WTC11 (cell line): ENCODE results near the gene SLC26A11.

ENCODE experiments used
- ATF2 ChIP-seq: sonication (generic); formaldehyde crosslinking; IDR thresholded peaks from 2 replicates; pipeline ENCODE4 v1.8.1; 2022; ENCODE audit warnings: low read depth, missing genetic modification reagents, borderline replicate concordance
- CTCF ChIP-seq: fragments of 200-600 bp; IDR thresholded peaks from 2 replicates; pipeline ENCODE4 v1.8.0; 2022; ENCODE audit warnings: antibody characterized with exemption
- ELF4 ChIP-seq: sonication (generic); formaldehyde crosslinking; IDR thresholded peaks from 2 replicates; pipeline ENCODE4 v1.8.1; 2022; ENCODE audit warnings: low read depth, mild to moderate bottlenecking, moderate library complexity, missing genetic modification reagents
- NFYB ChIP-seq: sonication (generic); formaldehyde crosslinking; conservative IDR thresholded peaks from 2 replicates; pipeline ENCODE4 v1.8.0; 2022; ENCODE audit warnings: low read depth, missing genetic modification reagents
- SP1 ChIP-seq: sonication (generic); formaldehyde crosslinking; conservative IDR thresholded peaks from 2 replicates; pipeline ENCODE4 v1.8.1; 2022; ENCODE audit warnings: missing genetic modification reagents
- USF1 ChIP-seq: sonication (generic); formaldehyde crosslinking; IDR thresholded peaks from 2 replicates; pipeline ENCODE4 v1.8.0; 2022; ENCODE audit warnings: mild to moderate bottlenecking, missing genetic modification reagents
- TF ChIP-seq, protein P1 (sequence below): sonication (generic); formaldehyde crosslinking; IDR thresholded peaks from 2 replicates; pipeline ENCODE4 v1.8.1; 2023; ENCODE audit warnings: mild to moderate bottlenecking, moderate library complexity, missing genetic modification reagents

DNA sequence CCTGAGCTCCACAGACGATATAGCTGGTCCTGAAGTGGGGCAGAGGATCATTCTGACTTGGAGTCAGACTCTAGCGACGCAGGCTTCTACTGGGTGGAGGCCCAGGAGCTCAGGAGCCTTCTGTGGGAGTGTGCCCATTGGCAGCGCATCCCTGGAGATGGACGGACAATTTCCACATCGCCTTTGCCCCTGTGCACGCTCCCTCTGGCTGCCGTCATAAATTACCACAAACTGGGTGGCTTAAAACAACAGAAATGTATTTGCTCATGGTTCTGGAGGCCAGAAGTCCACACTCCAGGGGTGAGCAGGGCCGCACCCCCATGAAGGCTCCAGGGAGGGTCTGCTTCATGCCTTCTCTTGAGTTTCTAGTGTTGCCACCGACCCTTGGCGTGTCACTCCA is 43.5 kb upstream of the SLC26A11 start:
- TF ChIP-seq CTCF (no peak), NFYB (CRISPR knock-in tag) (no peak), USF1 (no peak), SP1 (CRISPR knock-in tag) (no peak), ELF4 (no peak), ATF2 (CRISPR knock-in tag) (no peak)
- TF ChIP-seq, protein P1, sequence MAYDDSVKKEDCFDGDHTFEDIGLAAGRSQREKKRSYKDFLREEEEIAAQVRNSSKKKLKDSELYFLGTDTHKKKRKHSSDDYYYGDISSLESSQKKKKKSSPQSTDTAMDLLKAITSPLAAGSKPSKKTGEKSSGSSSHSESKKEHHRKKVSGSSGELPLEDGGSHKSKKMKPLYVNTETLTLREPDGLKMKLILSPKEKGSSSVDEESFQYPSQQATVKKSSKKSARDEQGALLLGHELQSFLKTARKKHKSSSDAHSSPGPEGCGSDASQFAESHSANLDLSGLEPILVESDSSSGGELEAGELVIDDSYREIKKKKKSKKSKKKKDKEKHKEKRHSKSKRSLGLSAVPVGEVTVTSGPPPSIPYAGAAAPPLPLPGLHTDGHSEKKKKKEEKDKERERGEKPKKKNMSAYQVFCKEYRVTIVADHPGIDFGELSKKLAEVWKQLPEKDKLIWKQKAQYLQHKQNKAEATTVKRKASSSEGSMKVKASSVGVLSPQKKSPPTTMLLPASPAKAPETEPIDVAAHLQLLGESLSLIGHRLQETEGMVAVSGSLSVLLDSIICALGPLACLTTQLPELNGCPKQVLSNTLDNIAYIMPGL: no peak
